Fibroblast of lung (primary cell): ENCODE results near the gene NXPH3. TPM values are rescaled to one million over a fixed set of nuclear protein-coding genes. Genes with fewer than 3 reads are reported as not detected.

ENCODE experiments used
- DNase-seq, 2 donors: peaks; one replicate each; pipeline versions ENCODE4 v3.0.0 to v3.0.0-alpha.2; 2010; ENCODE audit warnings: low read depth in 2 of 2
- H2AFZ ChIP-seq: 2 replicates; pipeline ENCODE4 v1.5.1; 2012; ENCODE audit warnings: low read length, control low read depth, inconsistent platforms
- H3K27ac ChIP-seq: 2 replicates; pipeline ENCODE4 v1.5.1; 2011; ENCODE audit warnings: low read length, control low read depth; ENCODE audit not compliant: insufficient read depth
- H3K27me3 ChIP-seq: 2 replicates; pipeline ENCODE4 v1.5.1; 2011; ENCODE audit warnings: mild to moderate bottlenecking, low read length; ENCODE audit not compliant: control insufficient read depth, insufficient read depth
- H3K36me3 ChIP-seq: 2 replicates; pipeline ENCODE4 v1.5.1; 2011; ENCODE audit warnings: low read length; ENCODE audit not compliant: control insufficient read depth, insufficient read depth
- H3K4me1 ChIP-seq: 2 replicates; pipeline ENCODE4 v1.5.1; 2011; ENCODE audit warnings: low read length; ENCODE audit not compliant: control insufficient read depth, insufficient read depth; ENCODE audit errors: extremely low read depth
- H3K4me2 ChIP-seq: 2 replicates; pipeline ENCODE4 v1.5.1; 2011; ENCODE audit warnings: low read length, control low read depth; ENCODE audit not compliant: insufficient read depth; ENCODE audit errors: extremely low read depth
- H3K4me3 ChIP-seq, 4 experiments: fragments of 200-600 bp in 1 of 4; sonication (generic) in 1 of 4; replicated peaks in 1 of 4; 2 replicates each; pipeline ENCODE4 v1.5.1; 2011 to 2016; ENCODE audit warnings: low read length in 4 of 4, low read depth in 3 of 4, mild to moderate bottlenecking in 3 of 4, control low read depth in 2 of 4, inconsistent platforms in 1 of 4, mixed read lengths in 1 of 4; ENCODE audit not compliant: insufficient read depth in 1 of 4; ENCODE audit errors: control extremely low read depth in 1 of 4
- H3K79me2 ChIP-seq: 2 replicates; pipeline ENCODE4 v1.5.1; 2012; ENCODE audit warnings: mild to moderate bottlenecking, low read length, inconsistent platforms; ENCODE audit not compliant: control insufficient read depth, insufficient read depth
- H3K9ac ChIP-seq: 2 replicates; pipeline ENCODE4 v1.5.1; 2011; ENCODE audit warnings: mild to moderate bottlenecking, low read length, control low read depth; ENCODE audit not compliant: insufficient read depth
- H3K9me3 ChIP-seq: 2 replicates; pipeline ENCODE4 v1.5.1; 2012; ENCODE audit warnings: low read depth, low read length; ENCODE audit not compliant: control insufficient read depth, insufficient read depth
- H4K20me1 ChIP-seq: 2 replicates; pipeline ENCODE4 v1.5.1; 2011; ENCODE audit warnings: low read length; ENCODE audit not compliant: control insufficient read depth, insufficient read depth; ENCODE audit errors: extremely low read depth
- EZH2 ChIP-seq: IDR thresholded peaks from 2 replicates; pipeline ENCODE4 v1.5.1; 2012; ENCODE audit warnings: low read length, control low read depth, mild to moderate bottlenecking; ENCODE audit errors: missing control alignments
- polyA plus RNA-seq, 2 donors: library from polyadenylated mRNA; depleted of rRNA in 1 of 2; stranded (reverse) in 1 of 2; unstranded in 1 of 2; fragments of >200 nt; gene quantifications; 2 replicates each; pipeline ENCODE4 v1.2.1, GENCODE V29; 2011 to 2012; ENCODE audit warnings: missing spikeins in 1 of 2
- total RNA-seq: library from RNA; depleted of rRNA; stranded (reverse); fragments of >200 nt; gene quantifications from 2 replicates; pipeline ENCODE4 v1.2.1, GENCODE V29; 2014
- TF ChIP-seq, protein P1 (sequence below), 2 donors: IDR thresholded peaks in 1 of 2; conservative IDR thresholded peaks in 1 of 2; 1 replicate in 1 of 2; 2 replicates in 1 of 2; pipeline ENCODE4 v1.5.1; 2011 to 2012; ENCODE audit warnings: low read length in 2 of 2, control low read depth in 1 of 2, inconsistent platforms in 1 of 2, low read depth in 1 of 2, mild to moderate bottlenecking in 1 of 2

NXPH3 gene
- total and polyA plus RNA-seq, 2 donors (not counting 1 experiment from before 2014, with no cell fraction given), result 0.36 to 0.66 TPM

- Histone ChIP-seq H3K4me3 (no peak overlapping the region), H4K20me1 (no peaks in the 10 kb centered on the region), H2AFZ (no peak overlapping the region), H3K9ac (no peak overlapping the region), H3K36me3 (no peaks in the 10 kb centered on the region), H3K4me2 (no peak overlapping the region), H3K27me3 (peaks cover 27% of the 10 kb centered on the region), H3K79me2 (no peaks in the 10 kb centered on the region), H3K9me3 (no peaks in the 10 kb centered on the region), H3K4me1 (no peaks in the 10 kb centered on the region), H3K27ac (no peak overlapping the region)
- no peak for TF ChIP-seq EZH2
- TF ChIP-seq, protein P1, sequence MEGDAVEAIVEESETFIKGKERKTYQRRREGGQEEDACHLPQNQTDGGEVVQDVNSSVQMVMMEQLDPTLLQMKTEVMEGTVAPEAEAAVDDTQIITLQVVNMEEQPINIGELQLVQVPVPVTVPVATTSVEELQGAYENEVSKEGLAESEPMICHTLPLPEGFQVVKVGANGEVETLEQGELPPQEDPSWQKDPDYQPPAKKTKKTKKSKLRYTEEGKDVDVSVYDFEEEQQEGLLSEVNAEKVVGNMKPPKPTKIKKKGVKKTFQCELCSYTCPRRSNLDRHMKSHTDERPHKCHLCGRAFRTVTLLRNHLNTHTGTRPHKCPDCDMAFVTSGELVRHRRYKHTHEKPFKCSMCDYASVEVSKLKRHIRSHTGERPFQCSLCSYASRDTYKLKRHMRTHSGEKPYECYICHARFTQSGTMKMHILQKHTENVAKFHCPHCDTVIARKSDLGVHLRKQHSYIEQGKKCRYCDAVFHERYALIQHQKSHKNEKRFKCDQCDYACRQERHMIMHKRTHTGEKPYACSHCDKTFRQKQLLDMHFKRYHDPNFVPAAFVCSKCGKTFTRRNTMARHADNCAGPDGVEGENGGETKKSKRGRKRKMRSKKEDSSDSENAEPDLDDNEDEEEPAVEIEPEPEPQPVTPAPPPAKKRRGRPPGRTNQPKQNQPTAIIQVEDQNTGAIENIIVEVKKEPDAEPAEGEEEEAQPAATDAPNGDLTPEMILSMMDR (conservative IDR thresholded peaks at IDR 0.05 in 1 of 2, IDR thresholded peaks at IDR 0.05 in 1 of 2; ENCODE audit: low read depth in 1 of 2, low read length in 2 of 2), result no peak
- DNase-seq, result no peak
Measured at GRCh38 chr17:49574323-49574781, 1.3 kb upstream of the NXPH3 start.

GRCh38 chr17:49574945-49575678 is 559 bp upstream of the NXPH3 start:
- no peaks in the 10 kb centered on the region for H3K79me2 ChIP-seq
- H3K4me2 ChIP-seq, result no peak overlapping the region
- no peak overlapping the region for H3K27ac ChIP-seq
- H2AFZ ChIP-seq, result no peak overlapping the region
- peak overlapping the region in 1 of 4 experiments; percentile 39 for H3K4me3 ChIP-seq
- no peak for DNase-seq
- H3K36me3 ChIP-seq, result no peaks in the 10 kb centered on the region
- TF ChIP-seq, protein P1 (conservative IDR thresholded peaks at IDR 0.05 in 1 of 2, IDR thresholded peaks at IDR 0.05 in 1 of 2; ENCODE audit: low read depth in 1 of 2, low read length in 2 of 2), result no peak
- TF ChIP-seq EZH2, result peak; percentile 11
- no peaks in the 10 kb centered on the region for H3K4me1 ChIP-seq
- no peaks in the 10 kb centered on the region for H4K20me1 ChIP-seq
- no peaks in the 10 kb centered on the region for H3K9me3 ChIP-seq
- H3K27me3 ChIP-seq, result peaks cover 27% of the 10 kb centered on the region
- no peak overlapping the region for H3K9ac ChIP-seq

DNA sequence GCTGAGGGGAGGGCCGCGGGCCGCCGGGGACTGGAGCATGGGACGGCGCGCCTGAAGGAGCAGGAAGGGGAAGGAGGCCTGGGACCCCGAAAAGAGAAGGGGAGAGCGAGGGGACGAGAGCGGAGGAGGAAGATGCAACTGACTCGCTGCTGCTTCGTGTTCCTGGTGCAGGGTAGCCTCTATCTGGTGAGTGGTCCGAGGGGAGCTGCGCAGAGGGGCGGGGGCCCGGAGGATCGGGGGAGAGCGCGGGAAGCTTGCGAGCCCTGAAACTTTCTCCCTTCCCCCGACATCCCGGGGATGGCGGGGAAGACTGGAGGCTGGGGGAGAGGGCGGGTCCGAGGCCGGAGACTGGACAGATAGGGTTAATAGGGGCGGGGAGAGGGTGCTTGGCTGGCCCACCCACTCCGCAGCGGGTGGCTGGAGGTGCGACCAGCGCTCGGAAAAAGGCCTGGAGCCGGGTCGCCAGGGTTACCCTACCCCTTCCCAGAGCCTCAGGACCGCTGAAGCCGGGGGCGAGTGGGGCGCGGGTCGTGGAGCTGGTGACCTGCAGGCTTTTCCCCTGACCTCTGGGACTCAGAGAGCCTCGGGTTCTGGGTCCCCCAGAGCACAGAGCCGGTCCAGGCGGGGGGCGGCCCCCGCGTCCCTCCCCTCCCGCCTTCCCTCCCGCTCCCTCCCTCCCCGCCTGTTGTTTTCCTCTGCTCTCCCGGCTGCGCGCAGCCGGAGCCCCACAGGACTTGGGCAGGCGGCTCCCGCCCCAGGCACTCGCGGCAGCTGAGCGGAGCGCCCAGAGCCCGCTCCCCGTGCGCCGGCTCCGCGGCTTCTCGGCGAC is 631 bp downstream of the NXPH3 start:
- Histone ChIP-seq H3K9ac (peak overlapping the region; percentile 20), H3K27ac (no peak overlapping the region), H4K20me1 (no peaks in the 10 kb centered on the region), H2AFZ (peak overlapping the region; percentile 48), H3K4me2 (peak overlapping the region; percentile 81), H3K27me3 (peaks cover 27% of the 10 kb centered on the region), H3K9me3 (no peaks in the 10 kb centered on the region), H3K79me2 (no peaks in the 10 kb centered on the region), H3K4me1 (no peaks in the 10 kb centered on the region), H3K36me3 (no peaks in the 10 kb centered on the region), H3K4me3 (peak overlapping the region; percentile 46 to 70 (median 58))
- peak; percentile 20 to 35 for DNase-seq
- TF ChIP-seq, protein P1 (conservative IDR thresholded peaks at IDR 0.05 in 1 of 2, IDR thresholded peaks at IDR 0.05 in 1 of 2; ENCODE audit: low read depth in 1 of 2, low read length in 2 of 2), result no peak
- no peak for TF ChIP-seq EZH2
